ENCODE results near the gene FBXW5.

GRCh38 chr9:136977223-136977622 lies 32.7 kb upstream of the FBXW5 start, which contains the start of gene PTGDS:
- no peak for TF ChIP-seq CTCF (conservative IDR thresholded peaks at IDR 0.05; ENCODE audit: low read depth in 2 of 2)
- no peak for TF ChIP-seq EZH2 (IDR thresholded peaks at IDR 0.05; ENCODE audit: low read depth, unreplicated experiment)
- no peak for TF ChIP-seq CREB1 (CRISPR knock-in tag; IDR thresholded peaks at IDR 0.05; ENCODE audit: low read depth)
- TF ChIP-seq EZH2phosphoT487 (IDR thresholded peaks at IDR 0.05; ENCODE audit: unreplicated experiment) = no peak
- TF ChIP-seq POLR2AphosphoS5 (IDR thresholded peaks at IDR 0.05; ENCODE audit: low read depth) = no peak
- no peak for TF ChIP-seq ZNF462 (CRISPR knock-in tag; IDR thresholded peaks at IDR 0.05)
- TF ChIP-seq REST (IDR thresholded peaks at IDR 0.05; ENCODE audit: unreplicated experiment) = no peak
- no peak for TF ChIP-seq JUNB (IDR thresholded peaks at IDR 0.05; ENCODE audit: unreplicated experiment)
- no peak for TF ChIP-seq NANOG (IDR thresholded peaks at IDR 0.05; ENCODE audit: borderline replicate concordance)
- TF ChIP-seq ZNF114 (CRISPR knock-in tag; IDR thresholded peaks at IDR 0.05) = no peak
